ENCODE results near the gene IPCEF1.
"Not testable (repeated sequence)": the region's sequence is repeated elsewhere in the genome, so short reads cannot be mapped to it uniquely, and the experiment has no call there.

IPCEF1 gene

GRCh38 chr6:154219250-154219649, 137.4 kb downstream of the IPCEF1 start:
- DNase-seq (ENCODE audit: low read depth) = no peak

GRCh38 chr6:154218787-154219186, 137.8 kb downstream of the IPCEF1 start:
- DNase-seq (ENCODE audit: low read depth) = no peak

DNA sequence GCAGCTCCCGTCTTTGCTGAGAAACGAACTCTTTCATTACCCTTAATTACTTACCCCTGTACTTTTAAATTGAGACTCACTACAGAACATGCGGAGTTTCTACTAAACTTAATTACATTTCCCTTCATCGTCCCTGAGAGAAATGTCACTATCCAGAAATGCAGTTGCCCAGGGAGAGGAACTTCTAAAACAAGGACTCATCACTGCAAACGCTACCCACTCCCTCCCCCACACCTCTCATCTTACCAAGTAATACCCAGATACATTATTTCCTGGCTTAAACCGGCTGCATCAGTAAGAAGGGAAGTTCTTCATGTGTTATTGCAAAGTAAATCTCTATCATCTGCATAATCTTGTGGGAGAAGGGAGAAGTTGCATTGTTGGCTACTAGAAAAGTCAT, 138.3 kb downstream of the IPCEF1 start:
- DNase-seq (ENCODE audit: low read depth) = no peak

DNA sequence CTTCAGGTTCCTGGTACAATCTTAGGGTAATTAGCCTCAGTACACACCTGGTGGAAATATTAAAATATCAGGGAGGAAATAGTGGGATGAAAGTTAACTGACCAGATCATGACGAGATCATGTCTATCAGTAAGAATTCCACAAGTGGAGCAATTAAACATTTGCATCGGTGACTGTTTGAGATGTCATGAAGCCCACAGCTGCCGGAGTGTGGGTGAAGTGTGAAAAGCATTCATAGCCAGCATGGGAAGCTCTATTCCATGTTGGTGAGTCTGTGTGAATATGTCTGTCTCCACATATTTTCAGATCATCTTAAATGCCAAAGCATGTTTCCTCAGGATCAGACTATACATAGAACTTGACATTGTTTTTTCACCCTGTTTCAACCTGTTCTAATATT, 142.8 kb downstream of the IPCEF1 start:
- no peak for DNase-seq (ENCODE audit: low read depth)

- DNase-seq (ENCODE audit: low read depth) = no peak
These were observed 145.9 kb downstream of the IPCEF1 start for GRCh38 chr6:154210678-154211077.

DNA sequence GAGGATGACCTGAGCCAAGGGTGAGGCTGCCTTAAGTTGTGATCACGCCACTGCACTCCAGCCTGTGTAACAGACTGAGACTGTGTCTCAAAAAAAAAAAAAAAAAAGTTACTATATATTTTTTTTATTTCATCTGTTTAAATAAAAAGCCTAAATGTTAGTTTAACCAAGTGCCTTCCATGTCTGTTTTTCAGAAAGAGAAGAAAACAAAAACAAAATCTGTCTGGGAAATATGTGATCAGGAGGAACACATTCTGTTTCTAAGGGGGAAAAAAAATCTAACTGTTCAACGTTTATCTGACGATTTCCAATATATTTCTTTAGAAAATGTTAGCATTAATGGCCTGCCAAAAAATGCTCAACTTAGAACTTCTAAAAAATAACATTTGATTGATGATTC, 147.0 kb downstream of the IPCEF1 start:
- no peak for DNase-seq (ENCODE audit: low read depth)

GRCh38 chr6:154206996-154207395, 149.6 kb downstream of the IPCEF1 start:
- no peak for DNase-seq (ENCODE audit: low read depth)

DNA sequence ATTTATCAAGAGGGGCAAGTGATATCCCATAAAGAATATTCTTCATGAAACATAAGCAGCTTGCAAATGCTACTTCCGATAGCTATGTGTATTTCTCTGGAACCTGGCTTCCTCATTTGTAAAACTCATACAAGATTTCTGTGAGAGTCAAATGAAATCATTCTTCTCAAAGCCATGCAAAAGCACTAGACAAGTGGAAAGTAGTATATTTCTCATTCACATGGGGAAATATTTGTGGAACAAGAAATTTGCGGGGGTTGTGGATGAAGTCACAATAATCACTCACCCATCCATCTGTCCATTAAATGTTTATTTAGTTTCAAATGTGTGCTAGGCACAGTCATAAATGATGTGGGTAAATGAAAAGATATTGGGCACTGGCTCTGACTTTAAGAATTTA, 150.5 kb downstream of the IPCEF1 start:
- no peak for DNase-seq (ENCODE audit: low read depth)

GRCh38 chr6:154202958-154203357, 153.6 kb downstream of the IPCEF1 start:
- DNase-seq (ENCODE audit: low read depth) = no peak

DNA sequence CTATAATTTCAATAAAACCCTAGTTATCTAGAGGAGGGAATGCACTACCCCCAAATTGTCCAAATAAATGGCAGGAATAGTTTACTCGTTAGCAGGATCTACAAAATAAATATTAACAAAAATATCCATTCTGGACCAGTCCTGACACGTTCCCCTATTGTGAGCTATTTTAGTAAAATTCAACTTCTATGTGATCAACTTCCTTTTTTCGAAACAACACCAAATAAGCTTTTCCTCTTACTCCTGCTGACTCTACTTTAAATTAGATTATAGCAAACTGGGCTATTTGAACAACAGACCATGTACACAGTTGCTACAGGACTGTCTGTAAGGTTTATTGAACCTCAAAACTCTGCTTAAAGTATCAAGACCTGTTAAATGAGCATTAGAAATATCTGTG, 154.3 kb downstream of the IPCEF1 start:
- DNase-seq (ENCODE audit: low read depth) = no peak

DNA sequence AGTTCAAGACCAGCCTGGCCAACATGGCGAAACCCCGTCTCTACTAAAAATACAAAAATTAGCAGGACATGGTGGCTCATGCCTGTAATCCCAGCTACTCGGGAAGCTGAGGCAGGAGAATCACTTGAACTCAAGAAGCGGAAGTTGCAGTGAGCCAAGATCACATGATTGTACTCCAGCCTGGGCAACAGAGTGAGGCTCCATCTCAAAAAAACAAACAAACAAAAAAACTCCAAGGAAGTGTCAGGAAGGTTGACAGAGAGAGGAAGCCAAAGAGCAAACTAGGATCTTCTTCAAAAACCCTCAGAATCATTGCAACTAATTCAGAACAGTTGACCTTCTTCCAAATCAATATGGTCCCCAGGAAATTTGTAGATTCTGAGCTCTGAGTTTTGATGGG, 154.9 kb downstream of the IPCEF1 start:
- DNase-seq (ENCODE audit: low read depth) = not testable (repeated sequence)

DNA sequence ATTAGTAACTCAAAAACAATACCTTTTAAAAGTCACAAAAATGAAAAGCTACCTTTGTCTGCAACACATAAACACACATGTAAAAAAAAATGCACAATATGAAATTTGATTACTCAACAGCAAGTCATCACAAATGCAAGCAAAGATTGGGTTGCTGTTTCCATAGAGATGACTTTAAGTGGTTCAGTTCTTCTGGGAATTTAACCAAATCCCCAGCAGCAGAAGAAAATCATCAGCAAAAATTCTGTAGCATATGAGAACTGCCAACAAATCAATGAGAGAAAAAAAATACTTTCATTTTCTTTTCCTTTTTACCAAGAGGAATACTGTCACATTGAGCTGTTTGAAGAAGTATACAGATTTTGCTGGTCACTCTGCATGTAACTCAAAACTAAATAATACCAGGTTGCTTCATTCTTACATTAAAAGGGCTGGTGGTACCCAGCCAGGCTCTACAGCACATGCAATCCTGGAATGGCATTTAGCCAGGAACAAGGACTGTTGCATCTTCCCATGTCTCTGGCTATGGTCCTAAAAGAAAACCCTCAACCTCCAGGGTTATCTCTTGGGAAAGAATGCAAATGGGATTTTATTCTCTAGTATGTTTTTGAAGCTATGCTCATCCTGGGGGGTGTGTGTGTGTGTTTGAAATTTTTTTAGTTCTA, 159.3 kb downstream of the IPCEF1 start:
- DNase-seq (ENCODE audit: low read depth) = no peak

- DNase-seq (ENCODE audit: low read depth) = no peak
These were observed 160.2 kb downstream of the IPCEF1 start for GRCh38 chr6:154196333-154196885.

- no peak for DNase-seq (ENCODE audit: low read depth)
These were observed 168.9 kb downstream of the IPCEF1 start for GRCh38 chr6:154187714-154188113.

GRCh38 chr6:154187203-154187602, 169.4 kb downstream of the IPCEF1 start:
- DNase-seq (ENCODE audit: low read depth) = no peak

- DNase-seq (ENCODE audit: low read depth) = no peak
These were observed 177.2 kb downstream of the IPCEF1 start for GRCh38 chr6:154179434-154179833.

- DNase-seq (ENCODE audit: low read depth) = not testable (repeated sequence)
These were observed 184.2 kb downstream of the IPCEF1 start for GRCh38 chr6:154172393-154172792.

GRCh38 chr6:154170106-154170505, 186.5 kb downstream of the IPCEF1 start:
- no peak for DNase-seq (ENCODE audit: low read depth)

GRCh38 chr6:154169193-154169847, 187.3 kb downstream of the IPCEF1 start:
- DNase-seq (ENCODE audit: low read depth) = no peak

DNA sequence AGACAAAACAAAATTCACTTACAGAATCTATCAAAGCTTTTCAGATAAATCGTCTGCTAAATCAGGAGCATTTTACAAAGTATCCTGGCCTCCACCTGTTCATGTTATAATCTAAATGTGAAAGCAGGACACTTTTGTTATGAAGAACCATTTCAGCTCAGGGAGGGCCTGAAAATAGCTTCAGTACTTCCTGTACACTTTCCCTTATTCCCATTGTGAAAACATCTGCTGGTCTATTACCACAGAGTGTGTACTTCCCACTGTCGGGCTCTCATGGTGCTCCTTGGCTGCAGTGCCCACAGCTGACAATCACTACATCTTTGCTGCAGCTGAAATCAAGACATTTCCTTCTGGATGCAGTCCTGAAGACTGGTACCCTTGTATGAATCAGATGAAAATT, 189.5 kb downstream of the IPCEF1 start:
- no peak for DNase-seq (ENCODE audit: low read depth)

DNA sequence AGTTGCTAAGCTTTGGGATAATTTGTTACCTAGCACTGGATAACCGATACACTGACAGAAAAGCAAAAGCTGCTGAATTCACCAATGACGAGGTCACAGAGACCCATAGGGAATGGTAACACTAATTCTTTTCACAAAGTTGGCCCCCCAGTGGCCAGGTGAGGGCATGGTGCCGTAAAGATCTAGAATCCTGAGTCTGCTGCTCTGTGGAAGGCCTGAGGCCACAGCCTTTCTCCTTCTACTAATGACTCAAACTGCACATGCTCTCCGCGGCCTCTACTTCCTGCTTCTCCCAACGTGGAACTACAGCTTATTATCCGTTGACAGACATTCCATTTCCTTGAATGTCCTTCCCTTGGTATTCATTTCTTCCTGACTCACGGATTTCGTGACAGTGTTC, 190.5 kb downstream of the IPCEF1 start:
- no peak for DNase-seq (ENCODE audit: low read depth)

- no peak for DNase-seq (ENCODE audit: low read depth)
These were observed 191.1 kb downstream of the IPCEF1 start for GRCh38 chr6:154165478-154165877.

DNA sequence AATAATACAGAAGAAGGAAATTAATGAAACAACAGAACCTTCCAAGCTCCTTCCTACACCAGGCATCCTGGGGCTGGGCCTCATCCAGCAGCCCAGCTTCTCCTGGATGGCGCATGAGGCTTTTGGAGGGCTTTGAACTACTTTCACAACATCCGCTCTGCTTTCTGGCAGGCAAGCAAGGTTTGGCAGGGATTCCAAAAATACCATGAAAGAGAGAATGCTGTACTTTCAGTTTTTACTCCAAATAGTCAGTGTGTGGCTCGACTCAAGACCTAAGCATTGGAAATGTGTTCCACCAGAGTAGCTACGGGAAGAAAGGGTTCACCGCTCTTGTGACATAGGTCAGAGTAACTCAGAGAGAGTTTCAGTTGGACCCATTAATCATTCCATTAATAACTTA, 192.2 kb downstream of the IPCEF1 start:
- no peak for DNase-seq (ENCODE audit: low read depth)

DNA sequence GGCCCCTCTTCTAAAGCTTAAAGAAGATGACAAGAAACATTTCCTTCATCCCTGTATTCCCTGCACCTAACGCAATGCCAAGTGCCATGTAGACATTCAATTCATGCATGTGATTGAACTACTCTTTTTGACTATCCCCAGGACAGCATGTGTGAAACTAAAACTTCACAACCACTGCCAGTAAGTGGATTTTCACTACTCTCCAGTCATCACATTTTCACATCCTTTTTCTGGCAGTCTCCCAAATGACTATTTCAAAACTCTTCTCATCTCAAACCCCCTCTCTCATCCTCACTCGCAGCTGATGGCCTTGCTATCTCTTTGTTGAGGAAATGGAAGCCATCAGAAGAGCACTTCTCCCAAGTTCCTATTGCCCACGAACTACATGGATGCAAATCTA, 194.9 kb downstream of the IPCEF1 start:
- DNase-seq (ENCODE audit: low read depth) = no peak

Measured in activated T-helper 1 cell treated with Interleukin-2 at 50 U/mL for 16 hours (primary cell).